Forelimb muscle (tissue), 1 donor: ENCODE results near the gene SHQ1. TPM values are rescaled to one million over a fixed set of nuclear protein-coding genes. Genes with fewer than 3 reads are reported as not detected.

Experiments
- DNase-seq: peaks from one replicate; pipeline ENCODE4 v3.0.0-alpha.2; 2013; ENCODE audit warnings: low read depth
- polyA plus RNA-seq: library from polyadenylated mRNA; unstranded; fragments of 120-200 nt; gene quantifications from one replicate; pipeline ENCODE4 v1.2.1, GENCODE V29; 2013; ENCODE audit not compliant: insufficient read length

SHQ1 gene
- 12.4 TPM for polyA plus RNA-seq

DNA sequence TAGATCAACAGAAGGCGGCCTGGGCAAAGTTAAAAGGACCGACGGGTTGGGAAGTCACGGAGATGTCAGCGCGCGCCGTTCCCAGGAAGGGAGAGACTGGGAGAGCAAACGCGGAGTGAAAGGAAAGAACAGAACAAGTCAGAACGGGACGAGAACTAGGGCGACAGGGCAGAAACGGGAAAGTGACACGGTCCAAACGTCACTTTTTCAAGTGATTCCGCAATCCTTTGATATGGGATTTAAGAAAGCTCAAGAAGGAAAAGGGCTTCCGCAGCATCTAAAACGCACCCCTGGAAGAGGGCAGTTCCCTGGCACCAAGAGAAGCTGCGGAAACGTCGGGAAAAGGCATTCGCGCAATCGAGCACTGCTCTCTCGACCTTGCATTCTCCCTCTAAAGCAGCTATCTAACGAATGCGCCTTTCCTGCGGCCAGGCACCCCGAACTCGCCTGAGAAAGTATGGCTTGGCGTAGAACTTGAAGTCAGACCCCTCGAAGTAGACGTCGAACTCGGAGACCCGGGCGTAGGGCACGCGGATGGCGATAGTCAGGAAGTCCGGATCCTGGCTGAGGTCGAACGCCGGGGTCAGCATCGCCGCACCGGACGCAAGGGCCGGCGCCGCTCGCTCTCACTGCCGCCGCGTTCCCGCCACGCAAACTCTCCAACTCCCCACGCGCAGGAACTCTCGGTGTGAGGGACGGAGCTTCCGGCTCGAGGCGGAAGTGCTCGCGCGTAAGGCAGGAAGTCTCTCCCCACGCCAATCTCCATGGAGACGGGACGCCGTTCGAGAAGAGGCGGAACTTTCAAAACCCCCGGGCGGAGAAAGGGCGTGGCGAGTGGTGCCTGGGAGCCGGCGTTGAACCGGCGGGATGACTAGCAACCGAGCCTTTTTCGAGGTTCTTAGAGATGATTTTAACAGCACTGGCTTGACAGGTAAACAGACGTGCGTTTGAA, at the start of gene SHQ1:
SHQ1 (minus strand) TSS at position 695 of the 952 bp plus-strand sequence; CDS start at position 590, 105 bp downstream.
- DNase-seq, result peak; percentile 94

DNA sequence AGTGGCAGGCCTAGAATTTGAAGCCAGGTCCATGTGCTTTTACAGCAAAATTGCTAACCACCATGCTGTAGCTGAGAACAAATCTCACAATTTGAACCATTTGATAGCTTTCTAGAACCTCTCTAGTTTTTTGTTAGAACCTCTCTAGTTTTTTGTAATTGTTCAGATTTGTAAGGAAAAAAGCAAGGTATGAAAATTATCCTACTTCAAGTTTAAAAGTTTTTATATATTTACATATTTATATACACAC, 49.4 kb upstream of the SHQ1 start:
- DNase-seq, result no peak

DNA sequence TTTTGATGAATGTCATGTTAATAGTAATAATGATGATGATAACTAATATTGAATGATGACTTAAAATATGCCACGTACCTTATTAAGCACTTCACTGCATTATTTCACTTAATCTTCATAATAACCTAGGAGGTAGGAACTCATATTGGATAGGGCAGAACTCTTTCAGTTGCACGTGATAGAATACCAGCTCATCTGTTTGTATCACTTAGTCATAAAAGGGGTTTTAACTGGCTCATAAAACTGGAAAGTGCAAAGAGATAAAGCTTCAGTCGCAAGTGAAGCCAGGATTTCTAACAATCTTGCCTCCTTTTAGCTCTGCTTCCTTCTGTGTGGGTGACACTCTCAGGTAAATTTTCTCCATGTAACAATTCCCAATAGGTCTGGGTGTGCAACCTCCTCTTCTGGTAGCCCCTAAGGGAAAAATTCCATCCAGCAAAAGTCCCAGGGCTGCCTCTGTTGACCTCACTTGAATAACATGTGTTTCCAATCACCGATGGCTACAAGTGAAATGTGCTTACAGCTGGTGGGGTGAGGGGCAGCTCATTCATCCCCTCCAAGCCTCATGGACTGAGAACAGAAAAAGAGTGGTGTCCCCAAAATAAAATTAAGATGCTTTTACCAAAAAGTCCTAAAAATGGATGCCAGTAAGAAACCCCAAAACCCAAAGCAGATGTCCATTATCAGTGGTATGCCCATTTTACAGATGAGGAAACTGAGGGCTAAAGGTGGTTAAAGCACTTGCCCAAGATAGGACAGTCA, 48.9 kb upstream of the SHQ1 start:
- DNase-seq, result no peak

GRCh38 chr3:72894976-72895552, 46.8 kb upstream of the SHQ1 start:
- no peak for DNase-seq

DNA sequence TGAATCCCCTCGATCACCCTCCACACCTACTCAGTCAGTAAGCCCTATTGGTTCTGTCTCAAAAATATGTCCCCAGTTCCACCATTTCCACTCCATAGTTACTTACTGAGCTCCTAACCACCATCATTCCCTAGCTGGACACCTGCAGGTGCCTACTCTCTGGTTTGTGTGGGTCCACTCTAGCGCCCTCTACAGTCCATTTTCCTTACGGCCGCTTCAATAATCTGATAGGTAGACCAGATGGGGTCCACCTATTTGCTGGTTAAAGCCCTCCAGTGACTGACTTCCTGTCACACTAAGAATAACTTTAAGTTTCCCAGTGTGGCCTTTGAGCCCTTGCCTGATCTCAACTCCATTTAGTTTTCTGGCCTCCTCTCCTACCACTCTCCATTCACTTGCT, 44.6 kb upstream of the SHQ1 start:
- no peak for DNase-seq

DNA sequence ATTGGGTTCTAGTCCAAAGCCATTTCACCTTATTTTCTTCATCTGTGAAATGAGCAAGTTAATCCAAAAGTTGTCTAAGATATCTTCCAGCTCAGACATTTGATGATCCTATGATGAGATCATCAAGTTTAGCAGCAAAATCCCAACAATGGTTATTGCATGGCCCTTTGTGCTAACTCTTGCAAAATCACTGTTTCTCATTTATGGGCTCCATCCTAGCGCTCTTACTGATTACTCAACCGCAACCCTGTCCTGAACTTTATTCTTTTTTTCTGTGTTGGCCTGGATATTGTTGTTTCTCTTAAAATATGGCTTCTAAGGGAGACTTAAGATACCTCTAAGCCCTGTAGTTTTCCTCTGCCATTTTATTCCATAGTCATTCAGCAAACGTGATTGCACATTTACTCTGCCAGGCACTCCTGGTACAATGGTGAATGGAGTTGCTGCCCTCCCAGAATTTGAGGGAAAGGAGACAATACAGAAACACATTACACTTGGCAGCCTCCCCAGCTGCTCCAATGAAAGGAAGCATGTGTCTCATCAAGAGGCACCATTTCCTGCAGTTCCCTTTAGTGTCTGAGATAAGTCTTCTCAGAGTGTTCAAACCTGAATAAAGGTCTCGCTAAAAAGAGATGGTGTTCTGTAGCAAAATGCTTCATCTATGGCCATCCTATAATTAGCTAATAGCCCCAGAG, 44.0 kb upstream of the SHQ1 start:
- DNase-seq, result no peak

- no peak for DNase-seq
These were observed 43.0 kb upstream of the SHQ1 start for GRCh38 chr3:72891053-72891855.

DNA sequence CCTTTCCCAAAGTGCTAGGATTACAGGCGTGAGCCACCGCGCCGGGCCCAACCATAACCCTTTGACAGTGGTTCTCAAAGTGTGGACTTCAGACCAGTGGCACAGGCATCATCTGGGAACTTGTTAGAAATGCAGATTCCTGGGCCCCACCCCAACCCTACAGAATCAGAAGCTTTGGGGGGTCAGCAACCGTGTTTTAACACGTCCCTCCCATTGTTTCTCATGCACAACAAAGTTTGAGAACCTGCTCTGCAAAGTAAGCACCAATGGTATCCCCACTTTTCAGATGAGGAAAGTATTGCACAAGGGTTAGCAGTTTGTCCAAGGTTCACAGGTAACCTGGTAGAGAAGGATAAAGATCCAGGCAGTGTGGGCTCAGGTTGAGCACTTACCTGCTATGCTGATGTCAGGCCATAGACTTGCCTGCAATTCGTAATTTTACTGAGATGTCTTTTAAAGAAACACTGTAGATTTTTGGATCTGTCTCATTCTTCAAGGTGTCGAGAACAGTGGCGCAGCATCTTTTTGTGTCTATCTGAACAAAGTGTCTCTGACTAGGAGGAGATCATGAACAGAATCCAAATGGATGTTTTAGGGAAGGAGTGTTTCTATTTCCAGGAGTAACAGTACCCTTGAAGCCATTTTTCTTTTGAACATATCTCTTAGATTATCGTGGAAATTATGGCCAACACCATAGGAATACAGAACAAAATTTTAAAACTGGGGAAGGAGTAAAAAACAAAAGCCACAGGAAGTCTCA, 42.1 kb upstream of the SHQ1 start:
- no peak for DNase-seq

DNA sequence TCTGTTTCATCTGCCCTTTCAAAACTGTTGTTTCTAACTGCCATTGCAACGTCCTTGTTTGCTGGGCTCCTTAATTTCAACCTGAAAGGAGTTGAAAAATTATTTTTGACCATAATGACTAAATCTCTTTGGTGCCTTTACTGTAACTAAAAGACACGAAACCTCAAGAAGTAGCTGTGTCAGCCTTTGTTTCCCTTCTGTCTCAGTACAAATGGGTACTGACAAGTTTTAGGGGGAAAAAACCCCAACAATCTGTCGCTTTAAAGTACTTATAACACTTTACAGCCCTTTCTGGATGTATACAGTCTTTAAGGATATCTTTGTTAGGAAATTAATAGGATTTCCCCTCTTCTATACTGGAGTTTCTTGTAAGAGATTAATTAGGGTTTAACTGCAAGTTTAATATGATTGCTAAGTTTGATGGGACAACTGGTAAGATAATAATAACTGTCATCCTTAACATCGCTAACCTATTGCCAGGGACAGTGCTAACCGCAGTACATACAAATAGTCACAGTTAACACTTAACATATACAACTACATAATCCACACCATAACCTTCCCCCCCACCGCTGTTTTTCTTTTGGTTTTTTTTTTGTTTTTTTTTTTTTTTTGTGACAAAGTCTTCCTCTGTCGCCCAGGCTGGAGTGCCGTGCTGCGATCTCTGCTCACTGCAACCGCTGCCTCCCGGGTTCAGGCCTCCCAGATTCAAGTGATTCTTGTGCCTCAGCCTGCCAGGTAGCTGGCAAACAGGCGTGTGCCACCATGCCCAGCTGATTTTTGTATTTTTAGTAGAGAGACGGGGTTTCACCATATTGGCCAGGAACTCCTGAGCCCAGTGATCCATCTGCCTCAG, 41.3 kb upstream of the SHQ1 start:
- DNase-seq, result no peak

GRCh38 chr3:72888546-72889309, 40.5 kb upstream of the SHQ1 start:
- no peak for DNase-seq

DNA sequence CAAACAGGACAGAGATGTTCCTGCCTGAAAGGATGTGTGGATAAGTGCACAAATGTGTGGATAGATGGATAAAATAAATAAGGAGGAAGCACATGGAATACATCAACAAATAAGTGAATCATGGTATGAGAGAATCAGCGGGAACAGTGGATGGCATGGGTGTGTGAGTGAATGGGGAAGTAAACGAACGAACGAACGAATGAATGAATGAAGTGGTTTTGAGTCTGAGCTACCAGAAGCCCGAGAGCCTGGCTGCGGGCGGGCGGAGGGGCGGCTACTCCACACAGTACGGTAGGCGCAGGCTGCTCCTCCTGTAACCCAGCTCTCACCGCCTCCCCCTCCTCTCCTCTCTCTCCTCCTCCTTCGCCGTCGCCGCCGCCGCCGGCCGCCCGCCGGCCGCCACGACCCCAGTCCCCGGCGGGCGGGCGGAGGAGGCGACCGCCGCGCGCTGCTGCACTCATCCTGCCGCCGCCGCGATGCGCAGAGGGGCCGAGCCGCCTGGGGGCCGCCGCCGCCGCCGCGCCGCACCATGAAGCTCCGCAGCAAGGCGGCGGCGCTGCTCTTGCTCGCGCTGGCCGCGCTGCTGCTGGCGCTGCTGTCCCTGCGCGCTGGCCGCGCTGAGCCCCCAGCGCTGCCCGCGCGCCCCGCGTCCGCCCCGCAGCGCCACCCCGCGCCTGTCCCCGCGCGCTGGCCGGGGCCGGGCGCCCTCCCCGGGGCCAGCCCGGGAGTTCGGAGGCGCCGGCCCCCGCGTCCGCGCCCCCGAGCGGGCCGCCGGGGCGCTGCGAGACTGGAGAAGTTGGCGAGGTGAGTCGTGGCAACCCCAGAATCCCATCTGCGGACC, 39.7 kb upstream of the SHQ1 start, which contains the start of gene GXYLT2:
GXYLT2 (plus strand) TSS at position 342 of the 841 bp plus-strand sequence; CDS start at position 530, 188 bp downstream.
- no peak for DNase-seq

- DNase-seq, result no peak
These were observed 39.1 kb upstream of the SHQ1 start for GRCh38 chr3:72887343-72887704.

DNA sequence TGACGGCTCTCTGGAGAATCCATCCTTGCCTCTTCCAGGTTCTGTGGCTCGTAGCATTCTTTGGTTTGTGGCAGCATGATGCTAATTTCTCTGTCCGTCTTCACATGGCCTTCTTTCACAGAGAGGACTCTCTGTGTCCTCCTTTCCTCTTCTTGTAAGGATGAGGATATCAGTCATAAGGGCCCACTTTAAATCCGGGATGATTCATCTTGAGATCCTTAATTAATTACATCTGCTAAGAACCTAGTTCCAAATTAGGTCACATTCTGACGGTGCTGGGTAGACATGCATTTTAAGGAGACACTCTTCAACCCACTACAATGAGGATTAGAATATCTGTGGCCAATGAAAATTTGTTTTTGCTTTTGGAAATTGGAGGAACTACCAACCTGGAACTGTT, 23.9 kb upstream of the SHQ1 start:
- no peak for DNase-seq

DNA sequence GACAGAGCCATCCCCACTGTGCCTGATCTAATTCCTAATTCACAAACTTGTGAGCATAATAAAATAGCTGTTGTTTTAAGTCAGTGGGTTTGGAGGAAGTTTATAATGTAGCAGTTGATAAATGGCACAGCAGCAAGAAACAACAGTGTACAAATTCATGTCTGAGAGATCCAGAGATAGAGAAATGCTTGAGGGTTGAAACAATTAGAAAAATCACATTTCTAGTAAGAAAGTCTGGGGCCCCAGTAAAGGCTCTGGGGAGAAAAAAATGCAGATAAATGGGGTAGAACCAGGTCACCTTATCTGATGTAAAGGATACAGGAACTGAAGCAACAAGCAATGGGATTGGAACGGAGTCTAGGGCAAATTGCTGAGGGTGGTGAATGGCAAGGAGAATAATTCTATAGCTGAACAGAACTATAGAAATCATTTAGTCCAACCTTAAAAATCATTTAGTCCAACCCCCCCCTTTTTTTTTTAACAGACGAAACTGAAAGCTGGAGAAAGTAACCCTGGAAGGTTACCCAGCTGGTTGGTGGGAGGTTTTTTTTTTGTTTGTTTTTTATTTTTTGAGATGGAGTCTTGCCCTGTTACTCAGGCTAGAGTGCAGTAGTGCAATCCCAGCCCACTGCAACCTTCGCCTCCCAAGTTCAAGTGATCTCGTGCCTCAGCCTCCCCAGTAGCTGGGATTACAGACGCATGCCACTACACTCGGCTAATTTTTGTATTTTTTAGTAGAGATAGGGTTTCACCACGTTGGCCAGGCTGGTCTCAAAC, 14.3 kb upstream of the SHQ1 start:
- no peak for DNase-seq

DNA sequence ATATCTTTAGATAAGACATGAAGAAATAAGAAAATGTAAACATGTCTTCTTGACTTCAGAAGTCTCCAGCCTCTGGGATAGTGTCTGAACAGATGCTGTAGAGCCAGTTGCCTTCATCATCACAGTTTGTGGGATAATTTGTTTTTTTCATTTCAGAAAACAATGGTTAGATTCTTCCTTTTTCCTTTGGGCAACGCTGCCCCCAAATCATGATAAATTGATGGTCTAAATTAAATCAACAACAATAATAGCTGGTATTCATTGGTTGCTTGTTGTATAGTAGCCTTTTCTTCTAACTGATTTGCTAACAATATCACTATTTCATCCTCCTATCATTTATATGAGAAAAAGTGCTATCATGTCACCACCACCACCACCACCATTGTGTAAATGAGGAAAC, 12.6 kb upstream of the SHQ1 start:
- no peak for DNase-seq

DNA sequence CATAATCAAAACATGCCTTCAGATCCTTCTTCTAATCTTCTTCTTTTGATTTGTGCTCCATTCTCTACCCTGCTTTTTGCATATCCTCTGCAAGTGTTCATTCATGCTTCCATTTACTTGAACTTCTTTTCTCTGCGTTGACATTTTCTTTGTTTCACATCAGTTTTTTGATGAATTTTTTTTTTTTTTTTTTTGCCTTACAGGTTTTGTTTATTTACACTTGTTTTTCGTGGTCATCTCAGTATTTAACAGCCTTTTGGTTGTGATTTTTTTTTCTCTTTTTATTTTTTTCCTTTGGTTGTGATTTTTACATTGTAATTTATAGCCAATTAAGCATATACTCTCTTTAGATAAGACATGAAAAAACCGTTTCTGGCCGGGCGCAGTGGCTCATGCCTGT, 11.8 kb upstream of the SHQ1 start:
- no peak for DNase-seq

GRCh38 chr3:72855001-72855400, 6.8 kb upstream of the SHQ1 start:
- DNase-seq, result no peak
